Mesendoderm (in vitro differentiated cells): ENCODE measurements around the gene RBM41.
"Not testable (repeated sequence)": the region's sequence is repeated elsewhere in the genome, so short reads cannot be mapped to it uniquely, and the experiment has no call there.

Experiments
- DNase-seq: peaks from one replicate; pipeline ENCODE4 v3.0.0; 2013
- H2AK5ac ChIP-seq: 2 replicates; pipeline ENCODE4 v1.6.1; 2013; ENCODE audit warnings: low read length, inconsistent platforms
- H2BK120ac ChIP-seq: 2 replicates; pipeline ENCODE4 v1.6.1; 2013; ENCODE audit warnings: low read depth, mild to moderate bottlenecking, low read length, moderate library complexity, mixed read lengths
- H2BK15ac ChIP-seq: replicated peaks from 2 replicates; pipeline ENCODE4 v1.6.1; 2013; ENCODE audit warnings: low read depth, mild to moderate bottlenecking, moderate library complexity
- H2BK5ac ChIP-seq: 2 replicates; pipeline ENCODE4 v1.6.1; 2013; ENCODE audit warnings: low read length, inconsistent platforms
- H3K18ac ChIP-seq: 2 replicates; pipeline ENCODE4 v1.6.1; 2013; ENCODE audit warnings: mild to moderate bottlenecking, low read length, mixed read lengths
- H3K23ac ChIP-seq: one replicate; pipeline ENCODE4 v1.6.1; 2013; ENCODE audit warnings: low read length
- H3K27ac ChIP-seq: 2 replicates; pipeline ENCODE4 v1.5.1; 2013; ENCODE audit warnings: low read depth, mild to moderate bottlenecking, inconsistent platforms, low read length, moderate library complexity
- H3K27me3 ChIP-seq: 2 replicates; pipeline ENCODE4 v1.6.1; 2013; ENCODE audit warnings: low read length, control low read depth, mild to moderate bottlenecking, inconsistent platforms; ENCODE audit not compliant: insufficient read depth, poor library complexity
- H3K36me3 ChIP-seq: 2 replicates; pipeline ENCODE4 v1.6.1; 2013; ENCODE audit warnings: low read length, inconsistent platforms; ENCODE audit not compliant: control insufficient read depth, insufficient read depth
- H3K4ac ChIP-seq: one replicate; pipeline ENCODE4 v1.6.1; 2013; ENCODE audit warnings: low read depth, mild to moderate bottlenecking, low read length, moderate library complexity
- H3K4me1 ChIP-seq: 2 replicates; pipeline ENCODE4 v1.6.1; 2013; ENCODE audit warnings: low read depth, low read length, inconsistent platforms; ENCODE audit not compliant: control insufficient read depth
- H3K4me2 ChIP-seq: 2 replicates; pipeline ENCODE4 v1.6.1; 2013; ENCODE audit warnings: low read length
- H3K4me3 ChIP-seq: 2 replicates; pipeline ENCODE4 v1.5.1; 2013; ENCODE audit warnings: mild to moderate bottlenecking, low read length
- H3K56ac ChIP-seq: one replicate; pipeline ENCODE4 v1.6.1; 2013; ENCODE audit warnings: low read length
- H3K79me1 ChIP-seq: 2 replicates; pipeline ENCODE4 v1.6.1; 2013; ENCODE audit warnings: low read length, inconsistent platforms
- H3K79me2 ChIP-seq: 2 replicates; pipeline ENCODE4 v1.6.1; 2013; ENCODE audit warnings: mild to moderate bottlenecking, low read length; ENCODE audit not compliant: control insufficient read depth, insufficient read depth
- H3K9ac ChIP-seq: 2 replicates; pipeline ENCODE4 v1.6.1; 2013; ENCODE audit warnings: low read length, inconsistent platforms
- H4K5ac ChIP-seq: one replicate; pipeline ENCODE4 v1.6.1; 2013; ENCODE audit warnings: low read length
- H4K8ac ChIP-seq: one replicate; pipeline ENCODE4 v1.6.1; 2013; ENCODE audit warnings: low read depth, mild to moderate bottlenecking, control low read depth, low read length, moderate library complexity
- WGBS: extraction: QIAGEN DNeasy Blood & Tissue Kit; methylation state at CpG from one replicate; pipeline ENCODE4 v1.1.7; 2013; ENCODE audit warnings: low lambda C conversion rate, missing lambda C conversion rate; ENCODE audit not compliant: insufficient coverage; ENCODE audit errors: extremely low coverage; 5-methylcytosine and 5-hydroxymethylcytosine counted together

The RBM41 gene

GRCh38 chrX:107057731-107058130 lies 60.9 kb downstream of the RBM41 start:
- not testable (repeated sequence) for H3K36me3 ChIP-seq, DNase-seq, H3K56ac ChIP-seq, H4K5ac ChIP-seq, H2AK5ac ChIP-seq, H3K79me2 ChIP-seq, H3K4ac ChIP-seq, H3K23ac ChIP-seq, H3K79me1 ChIP-seq, H4K8ac ChIP-seq, H2BK15ac ChIP-seq, H3K18ac ChIP-seq, H3K4me3 ChIP-seq, H3K4me2 ChIP-seq, H3K9ac ChIP-seq, H2BK5ac ChIP-seq, H3K4me1 ChIP-seq, H3K27me3 ChIP-seq, H3K27ac ChIP-seq, H2BK120ac ChIP-seq
- no CpG with 5 or more reads among the region's 3 CpGs for WGBS

GRCh38 chrX:107054978-107055377 lies 63.6 kb downstream of the RBM41 start:
- H2AK5ac ChIP-seq = no peak overlapping the region
- DNase-seq = no peak
- no peaks in the 10 kb centered on the region for H3K27me3 ChIP-seq
- H3K79me1 ChIP-seq = no peaks in the 10 kb centered on the region
- no peak overlapping the region for H2BK120ac ChIP-seq
- no peaks in the 10 kb centered on the region for H3K4me1 ChIP-seq
- H4K5ac ChIP-seq = no peak overlapping the region
- no peaks in the 10 kb centered on the region for H3K36me3 ChIP-seq
- no peak overlapping the region for H3K4me2 ChIP-seq
- H2BK5ac ChIP-seq = no peak overlapping the region
- H2BK15ac ChIP-seq = no peak overlapping the region
- no CpG with 5 or more reads among the region's 3 CpGs for WGBS
- H3K79me2 ChIP-seq = no peaks in the 10 kb centered on the region
- H4K8ac ChIP-seq = no peak overlapping the region
- no peak overlapping the region for H3K18ac ChIP-seq
- H3K23ac ChIP-seq = no peak overlapping the region
- no peak overlapping the region for H3K56ac ChIP-seq
- no peak overlapping the region for H3K4ac ChIP-seq
- H3K27ac ChIP-seq = no peak overlapping the region
- H3K4me3 ChIP-seq = no peak overlapping the region
- no peak overlapping the region for H3K9ac ChIP-seq

- WGBS = no CpG with 5 or more reads among the region's 6 CpGs
- H4K5ac ChIP-seq = no peak overlapping the region
- H2BK120ac ChIP-seq = no peak overlapping the region
- H3K23ac ChIP-seq = no peak overlapping the region
- H3K4me1 ChIP-seq = no peaks in the 10 kb centered on the region
- no peak overlapping the region for H3K4ac ChIP-seq
- H4K8ac ChIP-seq = no peak overlapping the region
- no peak overlapping the region for H3K4me3 ChIP-seq
- no peak overlapping the region for H2AK5ac ChIP-seq
- no peaks in the 10 kb centered on the region for H3K36me3 ChIP-seq
- no peak overlapping the region for H3K56ac ChIP-seq
- DNase-seq = no peak
- H3K27ac ChIP-seq = no peak overlapping the region
- no peak overlapping the region for H3K9ac ChIP-seq
- no peak overlapping the region for H2BK15ac ChIP-seq
- no peak overlapping the region for H3K18ac ChIP-seq
- no peaks in the 10 kb centered on the region for H3K79me1 ChIP-seq
- H3K27me3 ChIP-seq = no peaks in the 10 kb centered on the region
- H2BK5ac ChIP-seq = no peak overlapping the region
- H3K79me2 ChIP-seq = no peaks in the 10 kb centered on the region
- H3K4me2 ChIP-seq = no peak overlapping the region
Observed at GRCh38 chrX:107050195-107050709, 68.4 kb downstream of the RBM41 start.

GRCh38 chrX:107047622-107048021 lies 71.0 kb downstream of the RBM41 start:
- no peaks in the 10 kb centered on the region for H3K27me3 ChIP-seq
- no peak overlapping the region for H2AK5ac ChIP-seq
- no peak for DNase-seq
- no peaks in the 10 kb centered on the region for H3K79me2 ChIP-seq
- no peak overlapping the region for H2BK120ac ChIP-seq
- H3K4ac ChIP-seq = no peak overlapping the region
- H3K79me1 ChIP-seq = no peaks in the 10 kb centered on the region
- H3K4me2 ChIP-seq = no peak overlapping the region
- H4K8ac ChIP-seq = no peak overlapping the region
- no peak overlapping the region for H2BK15ac ChIP-seq
- no peak overlapping the region for H3K4me3 ChIP-seq
- H2BK5ac ChIP-seq = no peak overlapping the region
- H3K36me3 ChIP-seq = no peaks in the 10 kb centered on the region
- no peaks in the 10 kb centered on the region for H3K4me1 ChIP-seq
- no peak overlapping the region for H3K9ac ChIP-seq
- WGBS = no CpG with 5 or more reads among the region's 1 CpG
- H3K56ac ChIP-seq = no peak overlapping the region
- no peak overlapping the region for H4K5ac ChIP-seq
- no peak overlapping the region for H3K23ac ChIP-seq
- no peak overlapping the region for H3K27ac ChIP-seq
- H3K18ac ChIP-seq = no peak overlapping the region

GRCh38 chrX:107029752-107030151 lies 88.9 kb downstream of the RBM41 start:
- Histone ChIP-seq H2BK120ac (no peak overlapping the region), H3K4ac (no peak overlapping the region), H3K4me1 (no peaks in the 10 kb centered on the region), H3K18ac (no peak overlapping the region), H3K79me2 (no peaks in the 10 kb centered on the region), H3K4me2 (no peak overlapping the region), H3K56ac (no peak overlapping the region), H3K9ac (no peak overlapping the region), H4K8ac (no peak overlapping the region), H3K27me3 (no peaks in the 10 kb centered on the region), H3K23ac (no peak overlapping the region), H2BK5ac (no peak overlapping the region), H3K79me1 (no peaks in the 10 kb centered on the region), H3K27ac (no peak overlapping the region), H2AK5ac (no peak overlapping the region), H2BK15ac (no peak overlapping the region), H4K5ac (no peak overlapping the region), H3K36me3 (no peaks in the 10 kb centered on the region), H3K4me3 (no peak overlapping the region)
- no peak for DNase-seq
- no CpG with 5 or more reads among the region's 1 CpG for WGBS

- H3K27me3 ChIP-seq = no peaks in the 10 kb centered on the region
Observed at GRCh38 chrX:107025545-107025944, 93.1 kb downstream of the RBM41 start.

More at GRCh38 chrX:107025545-107025944, 93.1 kb downstream of the RBM41 start:
- H4K8ac ChIP-seq = no peak overlapping the region
- no peak overlapping the region for H3K4me3 ChIP-seq
- H3K36me3 ChIP-seq = no peaks in the 10 kb centered on the region
- no peak overlapping the region for H3K56ac ChIP-seq
- no peak overlapping the region for H2BK120ac ChIP-seq
- H3K9ac ChIP-seq = no peak overlapping the region
- no peaks in the 10 kb centered on the region for H3K4me1 ChIP-seq
- H3K4ac ChIP-seq = no peak overlapping the region
- peak; percentile 36 for DNase-seq
- no CpG with 5 or more reads among the region's 2 CpGs for WGBS
- no peaks in the 10 kb centered on the region for H3K79me2 ChIP-seq
- no peak overlapping the region for H3K4me2 ChIP-seq
- H4K5ac ChIP-seq = no peak overlapping the region
- H3K27ac ChIP-seq = no peak overlapping the region
- no peak overlapping the region for H3K23ac ChIP-seq
- no peak overlapping the region for H2AK5ac ChIP-seq
- no peak overlapping the region for H2BK15ac ChIP-seq
- H2BK5ac ChIP-seq = no peak overlapping the region
- H3K18ac ChIP-seq = no peak overlapping the region
- H3K79me1 ChIP-seq = no peaks in the 10 kb centered on the region
